Measurements from ENCODE around the gene CARMIL1.

Gene CARMIL1

DNA sequence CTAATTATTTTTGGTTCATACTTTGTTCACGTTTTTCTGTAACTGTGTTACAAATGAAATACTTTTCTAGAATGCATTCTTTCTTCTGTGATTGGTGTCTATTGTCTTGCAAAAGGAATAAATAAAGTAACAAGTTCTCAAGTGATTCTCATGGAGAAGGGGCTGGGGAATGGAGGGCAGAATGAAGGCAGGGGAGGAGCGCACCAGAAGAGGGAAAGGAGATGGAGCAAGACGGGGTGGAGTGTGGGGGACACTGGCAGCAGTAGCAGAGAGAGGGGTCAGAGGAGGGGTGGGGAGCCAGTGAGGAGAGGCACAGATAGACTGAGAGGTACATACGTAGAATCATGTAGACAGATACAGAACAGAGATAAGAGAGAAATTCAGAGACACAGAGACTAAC lies 136.5 kb downstream of the CARMIL1 start:
- TF ChIP-seq, protein P1, sequence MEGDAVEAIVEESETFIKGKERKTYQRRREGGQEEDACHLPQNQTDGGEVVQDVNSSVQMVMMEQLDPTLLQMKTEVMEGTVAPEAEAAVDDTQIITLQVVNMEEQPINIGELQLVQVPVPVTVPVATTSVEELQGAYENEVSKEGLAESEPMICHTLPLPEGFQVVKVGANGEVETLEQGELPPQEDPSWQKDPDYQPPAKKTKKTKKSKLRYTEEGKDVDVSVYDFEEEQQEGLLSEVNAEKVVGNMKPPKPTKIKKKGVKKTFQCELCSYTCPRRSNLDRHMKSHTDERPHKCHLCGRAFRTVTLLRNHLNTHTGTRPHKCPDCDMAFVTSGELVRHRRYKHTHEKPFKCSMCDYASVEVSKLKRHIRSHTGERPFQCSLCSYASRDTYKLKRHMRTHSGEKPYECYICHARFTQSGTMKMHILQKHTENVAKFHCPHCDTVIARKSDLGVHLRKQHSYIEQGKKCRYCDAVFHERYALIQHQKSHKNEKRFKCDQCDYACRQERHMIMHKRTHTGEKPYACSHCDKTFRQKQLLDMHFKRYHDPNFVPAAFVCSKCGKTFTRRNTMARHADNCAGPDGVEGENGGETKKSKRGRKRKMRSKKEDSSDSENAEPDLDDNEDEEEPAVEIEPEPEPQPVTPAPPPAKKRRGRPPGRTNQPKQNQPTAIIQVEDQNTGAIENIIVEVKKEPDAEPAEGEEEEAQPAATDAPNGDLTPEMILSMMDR (conservative IDR thresholded peaks at IDR 0.05; ENCODE audit: low read depth, low read length): no peak
- no peak overlapping the region for H3K4me3 ChIP-seq (ENCODE audit: low read length)
- no peak for DNase-seq (ENCODE audit: low read depth)

DNA sequence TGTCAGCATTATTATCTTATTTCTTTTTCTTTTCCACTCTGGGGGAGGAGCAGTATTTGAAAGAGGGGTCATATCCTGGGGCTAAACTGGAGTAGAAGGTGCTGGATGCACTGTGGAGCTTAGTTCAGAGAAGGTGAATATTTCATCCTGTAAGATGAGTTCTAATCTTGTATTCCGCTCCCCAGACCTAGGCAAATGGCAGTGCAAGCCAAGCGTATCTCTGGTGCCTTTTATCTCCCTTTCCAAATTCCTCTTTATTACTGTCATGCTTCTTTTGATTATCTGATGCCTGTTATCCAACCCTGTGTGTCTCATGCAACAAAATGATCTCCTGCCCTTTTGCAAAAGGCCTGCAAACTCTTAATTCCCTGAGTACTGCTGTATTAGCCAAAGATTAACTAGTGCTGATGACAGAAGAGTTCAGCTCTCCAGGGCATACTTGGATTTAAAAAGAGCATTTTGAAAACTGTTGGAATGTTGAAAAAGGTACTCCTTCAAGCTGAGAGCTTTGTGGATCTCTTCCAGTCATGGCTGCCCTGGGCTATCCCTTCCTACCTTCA lies 138.0 kb downstream of the CARMIL1 start:
- TF ChIP-seq, protein P1 (conservative IDR thresholded peaks at IDR 0.05; ENCODE audit: low read depth, low read length): no peak
- H3K4me3 ChIP-seq (ENCODE audit: low read length): no peak overlapping the region
- no peak for DNase-seq (ENCODE audit: low read depth)

- H3K4me3 ChIP-seq (ENCODE audit: low read length): no peak overlapping the region
- DNase-seq (ENCODE audit: low read depth): no peak
- TF ChIP-seq, protein P1 (conservative IDR thresholded peaks at IDR 0.05; ENCODE audit: low read depth, low read length): no peak
Measured at GRCh38 chr6:25418454-25419052, 139.4 kb downstream of the CARMIL1 start.

DNA sequence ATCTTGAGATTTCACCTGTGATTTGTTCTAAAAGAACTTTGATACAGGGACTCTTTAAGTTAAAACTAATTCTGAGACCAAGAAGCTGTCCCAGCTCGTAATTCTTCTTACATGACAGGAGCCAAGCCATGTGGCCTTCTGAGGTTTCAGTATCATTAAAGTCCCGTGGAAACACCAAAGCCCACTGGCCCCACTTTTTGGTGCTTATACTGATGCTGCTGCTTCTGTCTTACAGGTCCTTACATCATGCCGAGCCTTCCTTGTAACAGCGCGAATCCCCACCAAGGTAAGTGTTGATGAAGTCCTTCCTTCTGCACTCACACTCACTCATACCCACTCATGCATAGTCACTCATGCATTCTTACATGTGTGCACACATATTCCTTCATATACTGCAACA lies 140.7 kb downstream of the CARMIL1 start:
- TF ChIP-seq, protein P1 (conservative IDR thresholded peaks at IDR 0.05; ENCODE audit: low read depth, low read length): no peak

GRCh38 chr6:25423358-25423757 lies 144.2 kb downstream of the CARMIL1 start:
- no peak for DNase-seq (ENCODE audit: low read depth)
- TF ChIP-seq, protein P1 (conservative IDR thresholded peaks at IDR 0.05; ENCODE audit: low read depth, low read length): no peak
- H3K4me3 ChIP-seq (ENCODE audit: low read length): no peak overlapping the region

More for the DNA sequence above, 140.7 kb downstream of the CARMIL1 start:
- DNase-seq (ENCODE audit: low read depth): no peak
- no peak overlapping the region for H3K4me3 ChIP-seq (ENCODE audit: low read length)

GRCh38 chr6:25424303-25424702 lies 145.1 kb downstream of the CARMIL1 start:
- TF ChIP-seq, protein P1 (conservative IDR thresholded peaks at IDR 0.05; ENCODE audit: low read depth, low read length): no peak

DNA sequence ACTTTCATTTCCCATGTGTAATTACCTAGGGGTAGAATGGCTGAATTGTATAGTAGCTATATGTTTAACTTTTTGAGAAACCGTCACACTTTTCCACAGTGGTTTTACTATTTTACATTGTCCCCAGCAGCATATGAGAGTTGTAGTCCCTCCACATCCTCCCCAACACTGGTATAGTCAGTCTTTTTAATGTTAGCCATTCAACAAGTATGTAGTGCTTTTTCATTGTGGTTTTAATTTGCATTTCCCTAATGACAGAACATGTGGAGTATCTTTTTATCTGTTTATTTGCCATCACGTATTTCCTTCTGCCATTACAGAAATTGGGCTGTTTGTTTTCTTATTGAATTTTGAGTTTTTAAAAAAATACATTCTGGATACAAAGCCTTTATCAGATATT lies 148.4 kb downstream of the CARMIL1 start:
- H3K4me3 ChIP-seq (ENCODE audit: low read length): no peak overlapping the region
- TF ChIP-seq, protein P1 (conservative IDR thresholded peaks at IDR 0.05; ENCODE audit: low read depth, low read length): no peak
- no peak for DNase-seq (ENCODE audit: low read depth)

More at GRCh38 chr6:25424303-25424702, 145.1 kb downstream of the CARMIL1 start:
- H3K4me3 ChIP-seq (ENCODE audit: low read length): no peak overlapping the region
- no peak for DNase-seq (ENCODE audit: low read depth)
